Testis (tissue), 2 donors: ENCODE data around the gene TRMT11.

Experiments used
- CTCF ChIP-seq, 3 experiments: fragments of 450-650 bp in 2 of 3; fragments of 200-600 bp in 1 of 3; sonication (generic) in 1 of 3; IDR thresholded peaks; one replicate each; pipeline ENCODE4 v1.5.1; 2016 to 2019; ENCODE audit warnings: antibody characterized with exemption in 3 of 3, mild to moderate bottlenecking in 2 of 3, moderate library complexity in 1 of 3
- POLR2A ChIP-seq: fragments of 450-650 bp; IDR thresholded peaks from one replicate; pipeline ENCODE4 v1.6.1; 2017; ENCODE audit warnings: antibody characterized with exemption, mild to moderate bottlenecking, moderate library complexity

- TF ChIP-seq POLR2A (no peak), CTCF (IDR thresholded peaks at IDR 0.05) (no peak)
These were observed 7.2 kb upstream of the TRMT11 start for GRCh38 chr6:125979101-125979500.
